CD14-positive monocyte (primary cell): ENCODE measurements around the gene ADGB. TPM values are rescaled to one million over a fixed set of nuclear protein-coding genes. Genes with fewer than 3 reads are reported as not detected.

Experiments used
- DNase-seq, 3 donors: peaks; one replicate each; pipeline ENCODE4 v3.0.0-alpha.2; 2011 to 2022
- H2AFZ ChIP-seq: 2 replicates; pipeline ENCODE4 v1.6.0; 2012; ENCODE audit warnings: mild to moderate bottlenecking, low read depth, low read length, inconsistent platforms; ENCODE audit not compliant: insufficient read depth, poor library complexity, severe bottlenecking
- H3K27ac ChIP-seq, 2 donors: 1 replicate in 1 of 2; 2 replicates in 1 of 2; pipeline ENCODE4 v1.5.1; 2012 to 2013; ENCODE audit warnings: low read length in 2 of 2, control low read depth in 1 of 2, inconsistent platforms in 1 of 2, low read depth in 1 of 2, mild to moderate bottlenecking in 1 of 2
- H3K27me3 ChIP-seq, 2 donors: one replicate each; pipeline versions ENCODE4 v1.6.0 to v1.6.1; 2011 to 2013; ENCODE audit warnings: low read length in 2 of 2; ENCODE audit not compliant: control insufficient read depth in 2 of 2, insufficient read depth in 2 of 2
- H3K36me3 ChIP-seq, 2 donors: replicated peaks in 1 of 2; 1 replicate in 1 of 2; 2 replicates in 1 of 2; pipeline versions ENCODE4 v1.5.1 to v1.6.1; 2012 to 2013; ENCODE audit warnings: low read length in 2 of 2, control low read depth in 1 of 2, inconsistent platforms in 1 of 2, mild to moderate bottlenecking in 1 of 2; ENCODE audit not compliant: insufficient read depth in 2 of 2, control insufficient read depth in 1 of 2
- H3K4me1 ChIP-seq, 2 donors: 1 replicate in 1 of 2; 2 replicates in 1 of 2; pipeline versions ENCODE4 v1.5.1 to v1.6.1; 2012 to 2013; ENCODE audit warnings: low read length in 2 of 2, control low read depth in 1 of 2, inconsistent platforms in 1 of 2, mild to moderate bottlenecking in 1 of 2, moderate library complexity in 1 of 2; ENCODE audit not compliant: insufficient read depth in 2 of 2, control insufficient read depth in 1 of 2
- H3K4me2 ChIP-seq: replicated peaks from 2 replicates; pipeline ENCODE3; 2012; ENCODE audit warnings: low read length, moderate library complexity, mild to moderate bottlenecking; ENCODE audit not compliant: poor library complexity, severe bottlenecking; ENCODE audit errors: extremely low read depth
- H3K4me3 ChIP-seq, 3 experiments: fragments of 200-600 bp in 1 of 3; sonication (generic) in 1 of 3; replicated peaks in 1 of 3; 1 replicate in 2 of 3; 2 replicates in 1 of 3; pipeline ENCODE4 v1.5.1; 2011 to 2013; ENCODE audit warnings: low read length in 3 of 3, mild to moderate bottlenecking in 3 of 3, control low read depth in 2 of 3, low read depth in 2 of 3, inconsistent platforms in 1 of 3, moderate library complexity in 1 of 3
- H3K79me2 ChIP-seq: 2 replicates; pipeline ENCODE4 v1.6.0; 2012; ENCODE audit warnings: mild to moderate bottlenecking, control low read depth, inconsistent platforms, low read length, moderate library complexity; ENCODE audit not compliant: insufficient read depth
- H3K9ac ChIP-seq: 2 replicates; pipeline ENCODE4 v1.6.0; 2017; ENCODE audit warnings: low read length, mild to moderate bottlenecking; ENCODE audit not compliant: insufficient read depth, poor library complexity, severe bottlenecking
- H3K9me3 ChIP-seq, 2 donors: replicated peaks in 1 of 2; 1 replicate in 1 of 2; 2 replicates in 1 of 2; pipeline versions ENCODE4 v1.5.1 to v1.6.1; 2012 to 2013; ENCODE audit warnings: low read length in 2 of 2, control low read depth in 1 of 2; ENCODE audit not compliant: control insufficient read depth in 1 of 2, insufficient read depth in 1 of 2
- H4K20me1 ChIP-seq: 2 replicates; pipeline ENCODE4 v1.6.0; 2012; ENCODE audit warnings: mild to moderate bottlenecking, low read length, control low read depth, moderate library complexity; ENCODE audit not compliant: insufficient read depth
- H3K27ac Mint-ChIP-seq, 7 donors: one replicate each; pipeline ENCODE4 v1.8.0; 2020; ENCODE audit warnings: mild to moderate bottlenecking in 7 of 7, mixed read lengths in 7 of 7, moderate library complexity in 6 of 7, inconsistent platforms in 2 of 7
- H3K27me3 Mint-ChIP-seq, 3 donors: one replicate each; pipeline ENCODE4 v1.8.0; 2021 to 2022; ENCODE audit warnings: low read depth in 3 of 3, mild to moderate bottlenecking in 3 of 3, mixed read lengths in 3 of 3, moderate library complexity in 3 of 3, inconsistent platforms in 1 of 3
- H3K36me3 Mint-ChIP-seq, 2 donors: one replicate each; pipeline ENCODE4 v1.8.0; 2020; ENCODE audit warnings: mixed read lengths in 2 of 2, inconsistent platforms in 1 of 2, mild to moderate bottlenecking in 1 of 2
- H3K4me1 Mint-ChIP-seq: one replicate; pipeline ENCODE4 v1.8.0; 2020; ENCODE audit warnings: mild to moderate bottlenecking, mixed read lengths
- H3K4me3 Mint-ChIP-seq, 2 donors: one replicate each; pipeline ENCODE4 v1.8.0; 2020; ENCODE audit warnings: mild to moderate bottlenecking in 2 of 2, mixed read lengths in 2 of 2, moderate library complexity in 1 of 2
- H3K9me3 Mint-ChIP-seq, 7 donors: one replicate each; pipeline ENCODE4 v1.8.0; 2020 to 2022; ENCODE audit warnings: mixed read lengths in 7 of 7, mild to moderate bottlenecking in 6 of 7, moderate library complexity in 6 of 7, inconsistent platforms in 2 of 7
- CTCF ChIP-seq: fragments of 200-600 bp; IDR thresholded peaks from one replicate; pipeline ENCODE4 v1.8.0; 2022; ENCODE audit warnings: antibody characterized with exemption, mild to moderate bottlenecking
- WGBS: methylation state at CpG from one replicate; pipeline ENCODE4 v1.1.5; 2013; ENCODE audit warnings: missing lambda C conversion rate; ENCODE audit not compliant: insufficient coverage; 5-methylcytosine and 5-hydroxymethylcytosine counted together
- intact Hi-C, 2 donors: fragments of 100-400 bp; cut with micrococcal nuclease; formaldehyde crosslinking; loops; one replicate each; pipeline versions ENCODE4 v1.15.0 to v1.15.1; 2023
- polyA plus RNA-seq, 3 donors: library from polyadenylated mRNA; depleted of rRNA in 1 of 3; unstranded in 2 of 3; stranded (reverse) in 1 of 3; fragments of 300-500 nt in 2 of 3; fragments of >200 nt in 1 of 3; fragmentation: Illumina TruSeq in 2 of 3; gene quantifications; 1 replicate in 2 of 3; 2 replicates in 1 of 3; pipeline ENCODE4 v1.2.3, GENCODE V29; 2012 to 2021

The ADGB gene
- polyA plus RNA-seq, 3 donors = 0.01 TPM; not detected in 2

GRCh38 chr6:146768722-146769121, 169.9 kb downstream of the ADGB start:
- H3K27me3 ChIP-seq = no peaks in the 10 kb centered on the region
- no peak overlapping the region for H3K4me3 ChIP-seq
- H3K9me3 Mint-ChIP-seq = no peaks in the 10 kb centered on the region
- H3K4me1 ChIP-seq = peaks cover 25 to 30% of the 10 kb centered on the region in 2 donors
- WGBS = no CpG with 5 or more reads among the region's 2 CpGs
- no peak for TF ChIP-seq CTCF
- H3K27ac ChIP-seq = no peak overlapping the region
- no peaks in the 10 kb centered on the region for H3K79me2 ChIP-seq
- no peak overlapping the region for H3K4me2 ChIP-seq
- no peaks in the 10 kb centered on the region for H3K9me3 ChIP-seq
- no peak overlapping the region for H3K9ac ChIP-seq
- DNase-seq = no peak
- H3K27ac Mint-ChIP-seq = no peak overlapping the region
- peaks cover 0 to 1% (median 0%) of the 10 kb centered on the region in 3 donors for H3K27me3 Mint-ChIP-seq
- peaks cover 34% of the 10 kb centered on the region for H3K4me1 Mint-ChIP-seq
- no peaks in the 10 kb centered on the region for H3K36me3 Mint-ChIP-seq
- no peak overlapping the region for H2AFZ ChIP-seq
- no peaks in the 10 kb centered on the region for H3K36me3 ChIP-seq
- no peaks in the 10 kb centered on the region for H4K20me1 ChIP-seq
- intact Hi-C loops = no loop called here
- no peak overlapping the region for H3K4me3 Mint-ChIP-seq

- H2AFZ ChIP-seq = peak overlapping the region; percentile 54
- intact Hi-C loops = no loop called here
- H3K36me3 Mint-ChIP-seq = no peaks in the 10 kb centered on the region
These were observed 171.6 kb downstream of the ADGB start for GRCh38 chr6:146770275-146770964.

More at GRCh38 chr6:146770275-146770964, 171.6 kb downstream of the ADGB start:
- peak overlapping the region; percentile 2 to 69 for H3K27ac ChIP-seq
- no peaks in the 10 kb centered on the region for H3K9me3 ChIP-seq
- H3K4me3 Mint-ChIP-seq = peak overlapping the region; percentile 77 to 93
- H3K4me3 ChIP-seq = peak overlapping the region; percentile 30 to 74 (median 65)
- no peaks in the 10 kb centered on the region for H3K79me2 ChIP-seq
- TF ChIP-seq CTCF = no peak
- DNase-seq = peak in 2 of 3 donors; percentile 28 to 33
- WGBS = 21% methylated on average over 5 of the region's 13 CpGs
- H4K20me1 ChIP-seq = no peaks in the 10 kb centered on the region
- peaks cover 25 to 30% of the 10 kb centered on the region in 2 donors for H3K4me1 ChIP-seq
- no peaks in the 10 kb centered on the region for H3K36me3 ChIP-seq
- no peaks in the 10 kb centered on the region for H3K27me3 ChIP-seq
- H3K4me2 ChIP-seq = peak overlapping the region; percentile 83
- H3K9ac ChIP-seq = peak overlapping the region; percentile 45
- H3K9me3 Mint-ChIP-seq = no peaks in the 10 kb centered on the region
- H3K27me3 Mint-ChIP-seq = peaks cover 0 to 1% (median 0%) of the 10 kb centered on the region in 3 donors
- H3K4me1 Mint-ChIP-seq = peaks cover 36% of the 10 kb centered on the region
- H3K27ac Mint-ChIP-seq = peak overlapping the region; percentile 83 to 97 (median 92)
